PC-3 (cell line): ENCODE data around the gene GYPC. TPM values are rescaled to one million over a fixed set of nuclear protein-coding genes. Genes with fewer than 3 reads are reported as not detected.
"Not testable (repeated sequence)": the region's sequence is repeated elsewhere in the genome, so short reads cannot be mapped to it uniquely, and the experiment has no call there.

Experiments
- ATAC-seq: fragments of 200-7000 bp; cut with Tn5 transposase; 2 replicates; pipeline ENCODE4 v1.9.1; 2020; ENCODE audit warnings: mild to moderate bottlenecking, moderate library complexity
- BruUV-seq: library from RNA; stranded (reverse); fragments of 400-500 nt; replicated peaks from 2 replicates; lab custom pipeline; 2021; lab: Mats Ljungman, UMichigan
- CTCF ChIA-PET: fragments of 300-600 bp; sonication (Branson Sonifier 250); formaldehyde crosslinking; loops from one replicate; lab custom pipeline; 2022; ENCODE audit warnings: antibody characterized with exemption; lab: Charles Lee
- POLR2A ChIA-PET: fragments of 300-600 bp; sonication (Branson Sonifier 250); formaldehyde crosslinking; loops from one replicate; lab custom pipeline; 2022; ENCODE audit warnings: antibody characterized with exemption; ENCODE audit not compliant: unreplicated experiment; lab: Charles Lee
- DNase-seq: peaks from one replicate; pipeline ENCODE4 v3.0.0-alpha.2; 2015
- H2AFZ ChIP-seq: fragments of 300-600 bp; sonication (generic); 2 replicates; pipeline ENCODE4 v1.6.0; 2016; ENCODE audit warnings: antibody characterized with exemption, low read length
- H3F3A ChIP-seq: fragments of 300-600 bp; sonication (generic); one replicate; pipeline ENCODE4 v1.6.0; 2017; ENCODE audit warnings: antibody characterized with exemption, low read length, control low read depth, mild to moderate bottlenecking; ENCODE audit not compliant: unreplicated experiment
- H3K27ac ChIP-seq: fragments of 300-600 bp; sonication (generic); 2 replicates; pipeline ENCODE4 v1.5.1; 2016; ENCODE audit warnings: mild to moderate bottlenecking, low read length
- H3K27me3 ChIP-seq: fragments of 300-600 bp; sonication (generic); 2 replicates; pipeline ENCODE4 v1.6.1; 2016; ENCODE audit warnings: low read length, mixed read lengths
- H3K36me3 ChIP-seq: fragments of 300-600 bp; sonication (generic); 2 replicates; pipeline ENCODE4 v1.6.1; 2016; ENCODE audit warnings: low read depth, mixed run types, low read length, mixed read lengths
- H3K4me1 ChIP-seq: fragments of 300-600 bp; sonication (generic); 2 replicates; pipeline ENCODE4 v1.5.1; 2016; ENCODE audit warnings: low read length; ENCODE audit not compliant: insufficient read depth
- H3K4me2 ChIP-seq: fragments of 300-600 bp; sonication (generic); 2 replicates; pipeline ENCODE4 v1.6.0; 2016; ENCODE audit warnings: low read length
- H3K4me3 ChIP-seq: fragments of 300-600 bp; sonication (generic); 2 replicates; pipeline ENCODE4 v1.5.1; 2016; ENCODE audit warnings: mild to moderate bottlenecking, low read length, mixed read lengths
- H3K79me2 ChIP-seq: fragments of 300-600 bp; sonication (generic); 2 replicates; pipeline ENCODE4 v1.6.1; 2017; ENCODE audit warnings: low read length, mixed read lengths
- H3K9ac ChIP-seq: fragments of 300-600 bp; sonication (generic); 2 replicates; pipeline ENCODE4 v1.6.0; 2016; ENCODE audit warnings: mild to moderate bottlenecking, low read length
- H3K9me2 ChIP-seq: fragments of 300-600 bp; sonication (generic); replicated peaks from 2 replicates; pipeline ENCODE4 v1.6.1; 2016; ENCODE audit warnings: mixed run types, low read length, mixed read lengths
- H3K9me3 ChIP-seq: fragments of 300-600 bp; sonication (generic); 2 replicates; pipeline ENCODE4 v1.6.1; 2016; ENCODE audit warnings: low read length, mixed read lengths
- H4K20me1 ChIP-seq: fragments of 300-600 bp; sonication (generic); 2 replicates; pipeline ENCODE4 v1.6.1; 2016; ENCODE audit warnings: low read length, mixed read lengths
- CTCF ChIP-seq: fragments of 300-600 bp; sonication (generic); conservative IDR thresholded peaks from 2 replicates; pipeline ENCODE4 v1.5.1; 2017; ENCODE audit warnings: antibody characterized with exemption, low read depth, mild to moderate bottlenecking, low read length
- EZH2 ChIP-seq: fragments of 300-600 bp; sonication (generic); IDR thresholded peaks from one replicate; pipeline ENCODE4 v1.6.1; 2017; ENCODE audit warnings: antibody characterized with exemption, mild to moderate bottlenecking, low read length; ENCODE audit not compliant: unreplicated experiment
- EZH2phosphoT487 ChIP-seq: fragments of 300-600 bp; sonication (generic); IDR thresholded peaks from 2 replicates; pipeline ENCODE4 v1.6.1; 2018; ENCODE audit warnings: mild to moderate bottlenecking, antibody characterized with exemption, low read length, borderline replicate concordance
- intact Hi-C: fragments of 100-400 bp; cut with micrococcal nuclease; formaldehyde crosslinking; loops from 2 replicates; pipeline ENCODE4 v1.9.0; 2023
- total RNA-seq: library from RNA; depleted of rRNA; stranded (reverse); fragments of >200 nt; gene quantifications from 2 replicates; pipeline ENCODE4 v1.2.3, GENCODE V29; 2014

Gene GYPC
- total RNA-seq, 1 experiment from 2014 or later, result not detected

- CTCF ChIA-PET, result no interaction called here
- DNase-seq (no peak), ATAC-seq (no peak)
- H2AFZ ChIP-seq, result no peak overlapping the region
- H3K9me2 ChIP-seq, result no peaks in the 10 kb centered on the region
- H3K36me3 ChIP-seq, result no peaks in the 10 kb centered on the region
- H3K9ac ChIP-seq, result no peak overlapping the region
- H3K27ac ChIP-seq, result no peak overlapping the region
- H3K27me3 ChIP-seq, result no peaks in the 10 kb centered on the region
- H3K4me1 ChIP-seq, result no peaks in the 10 kb centered on the region
- no peaks in the 10 kb centered on the region for H3F3A ChIP-seq
- H3K4me3 ChIP-seq, result no peak overlapping the region
- no peaks in the 10 kb centered on the region for H3K79me2 ChIP-seq
- TF ChIP-seq EZH2phosphoT487 (no peak), CTCF (no peak), EZH2 (no peak)
- no peaks in the 10 kb centered on the region for H3K9me3 ChIP-seq
- BruUV-seq, result no TSS peak
- POLR2A ChIA-PET, result no interaction called here
- no peak overlapping the region for H3K4me2 ChIP-seq
- no peaks in the 10 kb centered on the region for H4K20me1 ChIP-seq
- intact Hi-C loops, result no loop called here
Measured at GRCh38 chr2:126645211-126645618, 10.7 kb upstream of the GYPC start.

GRCh38 chr2:126646026-126646425, 9.9 kb upstream of the GYPC start:
- H3K79me2 ChIP-seq, result no peaks in the 10 kb centered on the region
- no peaks in the 10 kb centered on the region for H3K9me3 ChIP-seq
- no peaks in the 10 kb centered on the region for H3F3A ChIP-seq
- H3K4me3 ChIP-seq, result no peak overlapping the region
- TF ChIP-seq EZH2phosphoT487, result no peak
- no peak for TF ChIP-seq CTCF
- TF ChIP-seq EZH2, result no peak
- DNase-seq (no peak), ATAC-seq (no peak)
- H3K4me2 ChIP-seq, result no peak overlapping the region
- no peaks in the 10 kb centered on the region for H3K36me3 ChIP-seq
- ChIA-PET CTCF (no interaction called here), POLR2A (no interaction called here)
- H2AFZ ChIP-seq, result no peak overlapping the region
- H3K27me3 ChIP-seq, result no peaks in the 10 kb centered on the region
- no peak overlapping the region for H3K9ac ChIP-seq
- intact Hi-C loops, result no loop called here
- no peaks in the 10 kb centered on the region for H3K4me1 ChIP-seq
- H4K20me1 ChIP-seq, result no peaks in the 10 kb centered on the region
- H3K27ac ChIP-seq, result no peak overlapping the region
- no peaks in the 10 kb centered on the region for H3K9me2 ChIP-seq
- BruUV-seq, result no TSS peak

GRCh38 chr2:126647714-126648344, 8.1 kb upstream of the GYPC start:
- H3K27me3 ChIP-seq, H3K9me3 ChIP-seq, H4K20me1 ChIP-seq, POLR2A ChIA-PET, H3K36me3 ChIP-seq, H3F3A ChIP-seq, CTCF ChIA-PET, intact Hi-C loops, H3K27ac ChIP-seq, BruUV-seq, H3K4me2 ChIP-seq, H3K79me2 ChIP-seq, ATAC-seq, H3K4me3 ChIP-seq, DNase-seq, H2AFZ ChIP-seq, H3K9me2 ChIP-seq, H3K9ac ChIP-seq, H3K4me1 ChIP-seq: not testable (repeated sequence)

- H3F3A ChIP-seq, intact Hi-C loops, H3K9ac ChIP-seq, H3K27me3 ChIP-seq, H3K79me2 ChIP-seq, ATAC-seq, H3K36me3 ChIP-seq, H3K4me2 ChIP-seq, POLR2A ChIA-PET, BruUV-seq, H3K9me2 ChIP-seq, H3K4me3 ChIP-seq, H3K9me3 ChIP-seq, H3K4me1 ChIP-seq, DNase-seq, CTCF ChIA-PET, H2AFZ ChIP-seq, H4K20me1 ChIP-seq, H3K27ac ChIP-seq: not testable (repeated sequence)
Measured at GRCh38 chr2:126648345-126648786, 7.6 kb upstream of the GYPC start.
